Measurements from ENCODE around the gene CLEC16A.

DNA sequence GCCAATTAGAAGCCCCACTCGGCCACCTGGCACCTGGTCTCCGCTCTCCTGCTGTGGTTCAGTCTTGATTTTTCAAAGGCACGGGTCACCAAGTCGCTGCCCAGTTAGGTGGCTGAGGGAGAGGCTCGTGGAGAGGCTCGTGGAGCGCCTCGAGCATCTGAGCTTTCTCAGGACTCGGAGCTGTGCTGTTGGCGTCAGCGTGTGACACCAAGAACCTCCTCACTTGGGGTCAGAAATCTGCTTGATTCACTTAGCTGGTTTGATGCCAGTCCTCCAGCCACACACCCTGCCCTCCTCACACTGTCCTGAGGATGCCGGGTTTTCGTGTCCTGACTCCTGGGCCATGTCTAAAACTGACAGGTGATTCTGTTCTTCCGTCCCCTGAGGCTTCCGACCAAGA is 229.1 kb downstream of the CLEC16A start:
- TF ChIP-seq, protein P1, sequence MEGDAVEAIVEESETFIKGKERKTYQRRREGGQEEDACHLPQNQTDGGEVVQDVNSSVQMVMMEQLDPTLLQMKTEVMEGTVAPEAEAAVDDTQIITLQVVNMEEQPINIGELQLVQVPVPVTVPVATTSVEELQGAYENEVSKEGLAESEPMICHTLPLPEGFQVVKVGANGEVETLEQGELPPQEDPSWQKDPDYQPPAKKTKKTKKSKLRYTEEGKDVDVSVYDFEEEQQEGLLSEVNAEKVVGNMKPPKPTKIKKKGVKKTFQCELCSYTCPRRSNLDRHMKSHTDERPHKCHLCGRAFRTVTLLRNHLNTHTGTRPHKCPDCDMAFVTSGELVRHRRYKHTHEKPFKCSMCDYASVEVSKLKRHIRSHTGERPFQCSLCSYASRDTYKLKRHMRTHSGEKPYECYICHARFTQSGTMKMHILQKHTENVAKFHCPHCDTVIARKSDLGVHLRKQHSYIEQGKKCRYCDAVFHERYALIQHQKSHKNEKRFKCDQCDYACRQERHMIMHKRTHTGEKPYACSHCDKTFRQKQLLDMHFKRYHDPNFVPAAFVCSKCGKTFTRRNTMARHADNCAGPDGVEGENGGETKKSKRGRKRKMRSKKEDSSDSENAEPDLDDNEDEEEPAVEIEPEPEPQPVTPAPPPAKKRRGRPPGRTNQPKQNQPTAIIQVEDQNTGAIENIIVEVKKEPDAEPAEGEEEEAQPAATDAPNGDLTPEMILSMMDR (IDR thresholded peaks at IDR 0.05), result no peak
- no peak for TF ChIP-seq POLR2A (IDR thresholded peaks at IDR 0.05)
- no peak for TF ChIP-seq EP300 (IDR thresholded peaks at IDR 0.05; ENCODE audit: low read depth)

Measured in transverse colon (tissue), 3 donors.